ENCODE measurements around the gene TMEM175.

- TF ChIP-seq SRF (IDR thresholded peaks at IDR 0.05; ENCODE audit: low read depth, low read length): no peak
- TF ChIP-seq TAF1 (IDR thresholded peaks at IDR 0.05; ENCODE audit: low read depth, low read length): no peak
- TF ChIP-seq CEBPB (IDR thresholded peaks at IDR 0.05; ENCODE audit: low read depth, low read length): no peak
- TF ChIP-seq HDAC2 (IDR thresholded peaks at IDR 0.05; ENCODE audit: borderline replicate concordance in 1 of 2, low read depth in 2 of 2, low read length in 2 of 2): no peak
- no peak for TF ChIP-seq CTCF (IDR thresholded peaks at IDR 0.05; ENCODE audit: control extremely low read depth in 1 of 3, insufficient read depth in 1 of 3, low read depth in 1 of 3, low read length in 3 of 3)
- TF ChIP-seq POLR2A (IDR thresholded peaks at IDR 0.05; ENCODE audit: control extremely low read depth in 1 of 2, low read depth in 2 of 2, low read length in 2 of 2): no peak
- TF ChIP-seq POLR2AphosphoS5 (IDR thresholded peaks at IDR 0.05; ENCODE audit: low read depth, low read length): no peak
- TF ChIP-seq CBX8 (IDR thresholded peaks at IDR 0.05; ENCODE audit: borderline replicate concordance, low read depth, low read length): no peak
- TF ChIP-seq RXRA (IDR thresholded peaks at IDR 0.05; ENCODE audit: insufficient read depth, low read depth, low read length): no peak
- TF ChIP-seq NANOG (IDR thresholded peaks at IDR 0.05; ENCODE audit: insufficient read depth, low read depth, low read length, poor library complexity, severe bottlenecking): no peak
- TF ChIP-seq GABPA (IDR thresholded peaks at IDR 0.05; ENCODE audit: borderline replicate concordance, insufficient read depth, low read length): no peak
- no peak for TF ChIP-seq SIN3A (conservative IDR thresholded peaks at IDR 0.05 in 1 of 2, IDR thresholded peaks at IDR 0.05 in 1 of 2; ENCODE audit: low read depth in 1 of 2, low read length in 2 of 2)
- TF ChIP-seq ATF3 (IDR thresholded peaks at IDR 0.05; ENCODE audit: insufficient read depth, low read depth, low read length): no peak
These were observed 29.3 kb downstream of the TMEM175 start for GRCh38 chr4:961351-962230.
